GM23248 (cell line): ENCODE data around the gene ANKRD61. TPM values are rescaled to one million over a fixed set of nuclear protein-coding genes. Genes with fewer than 3 reads are reported as not detected.
"Not testable (repeated sequence)": the region's sequence is repeated elsewhere in the genome, so short reads cannot be mapped to it uniquely, and the experiment has no call there.

Experiments used
- DNase-seq: peaks from one replicate; pipeline ENCODE4 v3.0.0-alpha.2; 2015
- H2AFZ ChIP-seq: fragments of 200-600 bp; sonication (generic); 2 replicates; pipeline ENCODE4 v1.6.1; 2016; ENCODE audit warnings: antibody characterized with exemption
- H3F3A ChIP-seq: fragments of 200-600 bp; sonication (generic); 2 replicates; pipeline ENCODE4 v1.6.1; 2016; ENCODE audit warnings: mild to moderate bottlenecking, antibody characterized with exemption, mixed run types; ENCODE audit not compliant: insufficient read depth
- H3K27ac ChIP-seq: fragments of 200-600 bp; sonication (generic); 2 replicates; pipeline ENCODE4 v1.5.1; 2016; ENCODE audit warnings: mild to moderate bottlenecking
- H3K27me3 ChIP-seq: fragments of 200-600 bp; sonication (generic); replicated peaks from 2 replicates; pipeline ENCODE4 v1.6.1; 2016; ENCODE audit warnings: mild to moderate bottlenecking; ENCODE audit not compliant: insufficient read depth
- H3K36me3 ChIP-seq: fragments of 200-600 bp; sonication (generic); 2 replicates; pipeline ENCODE4 v1.6.1; 2016; ENCODE audit warnings: low read depth, mild to moderate bottlenecking
- H3K4me1 ChIP-seq: fragments of 200-600 bp; sonication (generic); 2 replicates; pipeline ENCODE4 v1.6.1; 2016; ENCODE audit warnings: mild to moderate bottlenecking; ENCODE audit not compliant: insufficient read depth
- H3K4me2 ChIP-seq: fragments of 200-600 bp; sonication (generic); one replicate; pipeline ENCODE4 v1.6.1; 2016; ENCODE audit warnings: mild to moderate bottlenecking; ENCODE audit not compliant: unreplicated experiment
- H3K4me3 ChIP-seq: fragments of 200-600 bp; sonication (generic); 2 replicates; pipeline ENCODE4 v1.5.1; 2016; ENCODE audit warnings: mild to moderate bottlenecking
- H3K79me2 ChIP-seq: fragments of 200-600 bp; sonication (generic); 2 replicates; pipeline ENCODE4 v1.6.1; 2016; ENCODE audit warnings: mild to moderate bottlenecking; ENCODE audit not compliant: insufficient read depth
- H3K9ac ChIP-seq: fragments of 200-600 bp; sonication (generic); 2 replicates; pipeline ENCODE4 v1.6.1; 2016; ENCODE audit warnings: mild to moderate bottlenecking
- H3K9me2 ChIP-seq: fragments of 200-600 bp; sonication (generic); 2 replicates; pipeline ENCODE4 v1.6.1; 2016; ENCODE audit warnings: mixed run types, mild to moderate bottlenecking, moderate library complexity; ENCODE audit not compliant: insufficient read depth
- H3K9me3 ChIP-seq: fragments of 200-600 bp; sonication (generic); one replicate; pipeline ENCODE4 v1.6.1; 2017; ENCODE audit warnings: low read depth
- H4K20me1 ChIP-seq: fragments of 200-600 bp; sonication (generic); 2 replicates; pipeline ENCODE4 v1.6.0; 2016; ENCODE audit not compliant: insufficient read depth
- EZH2 ChIP-seq: fragments of 200-600 bp; sonication (generic); IDR thresholded peaks from 2 replicates; pipeline ENCODE4 v1.6.1; 2018; ENCODE audit warnings: antibody characterized with exemption, mild to moderate bottlenecking; ENCODE audit not compliant: insufficient read depth, poor library complexity, severe bottlenecking
- EZH2phosphoT487 ChIP-seq: fragments of 200-600 bp; sonication (generic); IDR thresholded peaks from 2 replicates; pipeline ENCODE4 v1.6.1; 2018; ENCODE audit warnings: antibody characterized with exemption, moderate library complexity, mild to moderate bottlenecking, low read depth; ENCODE audit not compliant: insufficient read depth
- WGBS, 2 experiments: methylation state at CpG; one replicate each; pipeline ENCODE4 v1.1.6; 2015 to 2017; ENCODE audit warnings: low lambda C conversion rate in 2 of 2, low coverage in 1 of 2; ENCODE audit errors: missing lambda C conversion rate in 2 of 2; 5-methylcytosine and 5-hydroxymethylcytosine counted together
- in situ Hi-C: fragments of 300-500 bp; cut with MboI; formaldehyde crosslinking; loops from 2 replicates; pipeline ENCODE4 v1.15.0; 2020
- polyA plus RNA-seq: library from polyadenylated mRNA; unstranded; fragments of >200 nt; fragmentation: Nextera tagmentation; extraction: Ambion mirVana; gene quantifications from 2 replicates; pipeline ENCODE4 v1.2.1, GENCODE V29; 2016
- small RNA-seq: library from RNA; depleted of rRNA; stranded (forward); fragments of <200 nt; gene quantifications from one replicate; pipeline ENCODE3, GENCODE V24; 2014; ENCODE audit warnings: low read depth, low replicate concordance
- total RNA-seq: library from RNA; depleted of rRNA; stranded (reverse); fragments of >200 nt; shearing (Covaris generic); gene quantifications from 2 replicates; pipeline ENCODE4 v1.2.3, GENCODE V29; 2014; rRNA removed

ANKRD61 gene
- total and polyA plus RNA-seq, 2 experiments from 2014 or later = 0.24 TPM; not detected in 1

- Histone ChIP-seq H3K4me3 (no peak overlapping the region), H2AFZ (no peak overlapping the region), H3K27ac (no peak overlapping the region), H3K27me3 (no peaks in the 10 kb centered on the region), H4K20me1 (no peaks in the 10 kb centered on the region), H3K9me3 (no peaks in the 10 kb centered on the region), H3K9me2 (no peaks in the 10 kb centered on the region), H3K4me2 (no peak overlapping the region), H3F3A (peaks cover 7% of the 10 kb centered on the region), H3K79me2 (no peaks in the 10 kb centered on the region), H3K4me1 (peaks cover 8% of the 10 kb centered on the region; the same call in 1 of the 2 replicates), H3K9ac (no peak overlapping the region), H3K36me3 (no peaks in the 10 kb centered on the region)
- DNase-seq = no peak
- no peak for TF ChIP-seq EZH2phosphoT487
- TF ChIP-seq EZH2 = no peak
- WGBS, 2 experiments = 95 to 98% methylated on average over 3 of the region's 3 CpGs
- in situ Hi-C loops = no loop called here
Observed at GRCh38 chr7:6078548-6078947, 47.4 kb downstream of the ANKRD61 start.

- H2AFZ ChIP-seq, H3F3A ChIP-seq, H3K36me3 ChIP-seq, H3K9ac ChIP-seq, H3K9me2 ChIP-seq, H4K20me1 ChIP-seq, in situ Hi-C loops, H3K27ac ChIP-seq, H3K4me2 ChIP-seq, H3K9me3 ChIP-seq, H3K27me3 ChIP-seq, H3K79me2 ChIP-seq, H3K4me3 ChIP-seq, DNase-seq, H3K4me1 ChIP-seq: not testable (repeated sequence)
- WGBS, 2 experiments = 95 to 97% methylated on average over 6 of the region's 6 CpGs
Observed at GRCh38 chr7:6083047-6083446, 51.9 kb downstream of the ANKRD61 start.

Small RNA genes lying within 50 kb of the gene (small RNA-seq; reads per million reads assigned to genes)
- gene RF00019 (not detected), gene RNU6-218P (not detected), gene SNORA80D (not detected)

Other genes with a start within 250 kb of the ANKRD61 start
- 32.0 and 32.6 TPM in 2 replicates for gene RNF216, start 249.7 kb upstream of the ANKRD61 start, total RNA-seq
- 35.3 and 36.0 TPM in 2 replicates for gene RNF216, start 249.7 kb upstream of the ANKRD61 start, polyA plus RNA-seq
- gene OCM, start 150.6 kb upstream of the ANKRD61 start, total RNA-seq = not detected in 2 replicates
- gene OCM, start 150.6 kb upstream of the ANKRD61 start, polyA plus RNA-seq = not detected in 2 replicates
- gene CCZ1, start 132.6 kb upstream of the ANKRD61 start, total RNA-seq = 82.1 and 97.0 TPM in 2 replicates
- 115 and 116 TPM in 2 replicates for gene CCZ1, start 132.6 kb upstream of the ANKRD61 start, polyA plus RNA-seq
- gene RSPH10B, start 60.7 kb upstream of the ANKRD61 start, total RNA-seq = not detected in 2 replicates
- not detected in 2 replicates for gene RSPH10B, start 60.7 kb upstream of the ANKRD61 start, polyA plus RNA-seq
- gene PMS2, start 22.3 kb upstream of the ANKRD61 start, total RNA-seq = 12.8 and 17.1 TPM in 2 replicates
- gene PMS2, start 22.3 kb upstream of the ANKRD61 start, polyA plus RNA-seq = 7.4 and 8.9 TPM in 2 replicates
- gene AIMP2, start 22.1 kb upstream of the ANKRD61 start, total RNA-seq = 57.7 and 74.6 TPM in 2 replicates
- 78.1 and 82.8 TPM in 2 replicates for gene AIMP2, start 22.1 kb upstream of the ANKRD61 start, polyA plus RNA-seq
- 103 and 173 TPM in 2 replicates for gene EIF2AK1, start 27.8 kb downstream of the ANKRD61 start, total RNA-seq
- gene EIF2AK1, start 27.8 kb downstream of the ANKRD61 start, polyA plus RNA-seq = 102 and 113 TPM in 2 replicates
- 5.3 and 5.7 TPM in 2 replicates for gene USP42, start 73.6 kb downstream of the ANKRD61 start, total RNA-seq
- gene USP42, start 73.6 kb downstream of the ANKRD61 start, polyA plus RNA-seq = 4.0 and 5.9 TPM in 2 replicates
- 45.5 and 47.1 TPM in 2 replicates for gene CYTH3, start 241.2 kb downstream of the ANKRD61 start, total RNA-seq
- gene CYTH3, start 241.2 kb downstream of the ANKRD61 start, polyA plus RNA-seq = 33.3 and 34.2 TPM in 2 replicates